ENCODE data around the gene CYB5R4. TPM values are rescaled to one million over a fixed set of nuclear protein-coding genes. Genes with fewer than 3 reads are reported as not detected.

The CYB5R4 gene
- total RNA-seq, 3 donors from 2014 or later (not counting 1 experiment from before 2014, with no cell fraction given) = 34.0 to 40.5 (median 34.5) TPM

DNA sequence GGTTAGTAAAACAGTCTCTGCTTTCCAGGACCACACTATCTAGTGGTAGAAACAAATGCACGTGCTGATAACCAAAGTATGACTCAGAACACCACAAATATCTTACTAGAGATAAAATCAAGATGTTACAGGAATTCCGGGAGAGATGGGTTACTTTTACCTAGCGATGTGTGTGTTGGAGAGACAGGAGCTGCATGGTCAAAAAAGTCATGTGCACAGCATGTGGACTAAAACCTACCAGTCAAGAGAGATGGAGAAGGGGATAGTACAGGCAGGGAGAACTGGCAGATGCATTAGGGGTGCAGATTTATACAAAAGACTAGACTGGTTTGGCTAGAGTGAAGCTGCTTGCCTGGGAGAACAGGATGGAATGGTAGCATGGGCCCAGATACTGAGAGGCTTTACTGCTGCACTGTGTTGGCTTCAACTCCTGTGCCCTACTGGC lies 98.8 kb downstream of the CYB5R4 start:
- intact Hi-C loops (cut with micrococcal nuclease) = no loop called here

DNA sequence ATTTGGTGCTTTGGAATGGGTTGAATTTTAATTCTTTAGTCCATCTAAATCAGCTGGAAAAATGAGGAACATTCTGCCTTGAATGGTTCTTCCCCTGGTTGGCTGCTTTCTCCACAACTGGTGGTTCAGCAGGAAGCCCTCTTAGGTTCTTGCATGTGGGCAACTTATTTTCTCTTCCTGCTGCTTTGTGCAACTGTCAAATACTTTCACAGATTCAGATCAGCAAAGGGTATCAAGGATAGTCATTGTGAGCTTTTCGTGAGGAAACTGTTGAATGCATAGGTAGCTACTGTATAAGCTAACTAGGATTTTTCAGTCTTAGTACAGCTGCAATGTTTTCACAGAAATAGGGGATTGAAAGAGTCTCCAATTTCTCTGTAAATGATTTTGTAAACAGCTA lies 101.2 kb downstream of the CYB5R4 start:
- H3K4me3 ChIP-seq (ENCODE audit: low read length) = no peak overlapping the region
- intact Hi-C loops (cut with micrococcal nuclease) = no loop called here
- no peak overlapping the region for H3K27ac ChIP-seq (ENCODE audit: low read length)
- DNase-seq (no peak), ATAC-seq (no peak)
- Mint-ChIP-seq H3K27ac (no peak overlapping the region), H3K9me3 (peaks cover 0 to 7% of the 10 kb centered on the region in 2 donors), H3K4me3 (no peak overlapping the region), H3K4me1 (no peaks in the 10 kb centered on the region), H3K27me3 (ENCODE audit: low read depth in 2 of 2) (no peaks in the 10 kb centered on the region), H3K36me3 (peaks cover 45% of the 10 kb centered on the region)
- TF ChIP-seq, protein P1, sequence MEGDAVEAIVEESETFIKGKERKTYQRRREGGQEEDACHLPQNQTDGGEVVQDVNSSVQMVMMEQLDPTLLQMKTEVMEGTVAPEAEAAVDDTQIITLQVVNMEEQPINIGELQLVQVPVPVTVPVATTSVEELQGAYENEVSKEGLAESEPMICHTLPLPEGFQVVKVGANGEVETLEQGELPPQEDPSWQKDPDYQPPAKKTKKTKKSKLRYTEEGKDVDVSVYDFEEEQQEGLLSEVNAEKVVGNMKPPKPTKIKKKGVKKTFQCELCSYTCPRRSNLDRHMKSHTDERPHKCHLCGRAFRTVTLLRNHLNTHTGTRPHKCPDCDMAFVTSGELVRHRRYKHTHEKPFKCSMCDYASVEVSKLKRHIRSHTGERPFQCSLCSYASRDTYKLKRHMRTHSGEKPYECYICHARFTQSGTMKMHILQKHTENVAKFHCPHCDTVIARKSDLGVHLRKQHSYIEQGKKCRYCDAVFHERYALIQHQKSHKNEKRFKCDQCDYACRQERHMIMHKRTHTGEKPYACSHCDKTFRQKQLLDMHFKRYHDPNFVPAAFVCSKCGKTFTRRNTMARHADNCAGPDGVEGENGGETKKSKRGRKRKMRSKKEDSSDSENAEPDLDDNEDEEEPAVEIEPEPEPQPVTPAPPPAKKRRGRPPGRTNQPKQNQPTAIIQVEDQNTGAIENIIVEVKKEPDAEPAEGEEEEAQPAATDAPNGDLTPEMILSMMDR (IDR thresholded peaks at IDR 0.05) = no peak
- H3K9me3 ChIP-seq (ENCODE audit: control insufficient read depth, insufficient read depth, low read length) = peaks cover 7% of the 10 kb centered on the region
- peaks cover 34% of the 10 kb centered on the region for H3K36me3 ChIP-seq (ENCODE audit: control insufficient read depth, insufficient read depth, low read length)
- no peaks in the 10 kb centered on the region for H3K27me3 ChIP-seq (ENCODE audit: control insufficient read depth, insufficient read depth, low read length)
- H3K4me1 ChIP-seq (ENCODE audit: control insufficient read depth, insufficient read depth, low read length) = no peaks in the 10 kb centered on the region
- WGBS (ENCODE audit: insufficient coverage) = 41% methylated on average over 1 of the region's 1 CpG

More for the DNA sequence above, 98.8 kb downstream of the CYB5R4 start:
- Histone ChIP-seq H3K4me1 (ENCODE audit: control insufficient read depth, insufficient read depth, low read length) (no peaks in the 10 kb centered on the region), H3K9me3 (ENCODE audit: control insufficient read depth, insufficient read depth, low read length) (peaks cover 1% of the 10 kb centered on the region), H3K36me3 (ENCODE audit: control insufficient read depth, insufficient read depth, low read length) (peaks cover 38% of the 10 kb centered on the region), H3K4me3 (ENCODE audit: low read length) (no peak overlapping the region), H3K27ac (ENCODE audit: low read length) (no peak overlapping the region), H3K27me3 (ENCODE audit: control insufficient read depth, insufficient read depth, low read length) (no peaks in the 10 kb centered on the region)
- no peak for DNase-seq
- H3K27ac Mint-ChIP-seq = no peak overlapping the region
- peaks cover 33% of the 10 kb centered on the region for H3K36me3 Mint-ChIP-seq
- no peaks in the 10 kb centered on the region for H3K27me3 Mint-ChIP-seq (ENCODE audit: low read depth in 2 of 2)
- H3K4me1 Mint-ChIP-seq = no peaks in the 10 kb centered on the region
- ATAC-seq = no peak
- H3K9me3 Mint-ChIP-seq = no peaks in the 10 kb centered on the region
- no peak overlapping the region for H3K4me3 Mint-ChIP-seq
- TF ChIP-seq, protein P1 (IDR thresholded peaks at IDR 0.05) = no peak
- WGBS (ENCODE audit: insufficient coverage) = 100% methylated on average over 2 of the region's 3 CpGs

DNA sequence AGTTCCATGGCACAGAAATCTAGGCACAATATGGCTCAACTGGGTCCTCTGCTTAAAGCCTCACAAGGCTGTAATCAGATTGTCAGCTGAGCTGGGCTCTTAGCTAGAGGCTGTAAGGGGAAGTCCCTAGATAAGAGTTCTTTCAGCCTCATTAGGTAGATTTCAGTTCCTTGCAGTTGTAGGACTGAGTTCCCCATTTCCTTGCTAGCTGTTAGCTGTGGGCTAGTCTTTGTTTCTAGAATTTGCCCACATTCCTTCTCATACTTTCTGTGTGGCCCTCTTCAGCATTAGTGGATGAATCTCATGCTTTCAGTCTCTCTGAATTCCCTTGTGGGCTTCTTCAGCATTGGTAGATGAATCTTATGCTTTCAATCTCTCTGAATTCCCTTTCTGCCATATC lies 103.1 kb downstream of the CYB5R4 start:
- ATAC-seq = no peak
- TF ChIP-seq, protein P1 (IDR thresholded peaks at IDR 0.05) = no peak
- H3K27ac ChIP-seq (ENCODE audit: low read length) = no peak overlapping the region
- H3K4me1 ChIP-seq (ENCODE audit: control insufficient read depth, insufficient read depth, low read length) = no peaks in the 10 kb centered on the region
- H3K4me3 ChIP-seq (ENCODE audit: low read length) = no peak overlapping the region
- no peak for DNase-seq
- H3K27me3 Mint-ChIP-seq (ENCODE audit: low read depth in 2 of 2) = no peaks in the 10 kb centered on the region
- H3K4me3 Mint-ChIP-seq = no peak overlapping the region
- peaks cover 25% of the 10 kb centered on the region for H3K36me3 ChIP-seq (ENCODE audit: control insufficient read depth, insufficient read depth, low read length)
- H3K9me3 ChIP-seq (ENCODE audit: control insufficient read depth, insufficient read depth, low read length) = peaks cover 7% of the 10 kb centered on the region
- H3K27me3 ChIP-seq (ENCODE audit: control insufficient read depth, insufficient read depth, low read length) = no peaks in the 10 kb centered on the region
- H3K4me1 Mint-ChIP-seq = no peaks in the 10 kb centered on the region
- H3K27ac Mint-ChIP-seq = no peak overlapping the region
- intact Hi-C loops (cut with micrococcal nuclease) = no loop called here
- H3K9me3 Mint-ChIP-seq = peaks cover 2 to 9% of the 10 kb centered on the region in 2 donors
- H3K36me3 Mint-ChIP-seq = peaks cover 43% of the 10 kb centered on the region

DNA sequence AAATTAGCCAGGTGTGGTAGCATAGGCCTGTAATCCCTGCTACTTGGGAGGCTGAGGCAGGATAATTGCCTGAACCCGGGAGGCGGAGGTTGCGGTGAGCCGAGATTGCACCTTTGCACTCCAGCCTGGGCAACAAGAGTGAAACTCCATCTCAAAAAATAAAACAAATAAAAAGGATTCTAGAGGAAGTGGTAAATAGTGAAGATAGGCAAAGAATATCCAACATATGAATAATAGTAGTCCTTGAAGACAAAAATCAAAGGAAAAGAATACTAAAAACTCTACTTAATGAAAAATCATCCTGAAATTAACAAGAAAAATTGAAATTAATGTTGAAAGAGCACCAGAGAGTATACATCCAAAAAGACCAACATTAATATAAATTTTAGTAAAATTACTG lies 107.0 kb downstream of the CYB5R4 start:
- peaks cover 4% of the 10 kb centered on the region for H3K36me3 ChIP-seq (ENCODE audit: control insufficient read depth, insufficient read depth, low read length)

More for the DNA sequence above, 107.0 kb downstream of the CYB5R4 start:
- Histone ChIP-seq H3K4me1 (ENCODE audit: control insufficient read depth, insufficient read depth, low read length) (no peaks in the 10 kb centered on the region), H3K9me3 (ENCODE audit: control insufficient read depth, insufficient read depth, low read length) (peaks cover 7% of the 10 kb centered on the region), H3K27ac (ENCODE audit: low read length) (no peak overlapping the region), H3K27me3 (ENCODE audit: control insufficient read depth, insufficient read depth, low read length) (no peaks in the 10 kb centered on the region), H3K4me3 (ENCODE audit: low read length) (no peak overlapping the region)
- TF ChIP-seq, protein P1 (IDR thresholded peaks at IDR 0.05) = no peak
- Mint-ChIP-seq H3K9me3 (peaks cover 2 to 14% of the 10 kb centered on the region in 2 donors), H3K27ac (no peak overlapping the region), H3K4me3 (no peak overlapping the region), H3K27me3 (ENCODE audit: low read depth in 2 of 2) (no peaks in the 10 kb centered on the region), H3K4me1 (no peaks in the 10 kb centered on the region), H3K36me3 (peaks cover 38% of the 10 kb centered on the region)
- intact Hi-C loops (cut with micrococcal nuclease) = no loop called here
- no peak for DNase-seq
- ATAC-seq = no peak
- WGBS (ENCODE audit: insufficient coverage) = 95% methylated on average over 3 of the region's 4 CpGs

Data from natural killer cell (primary cell).